Measurements from ENCODE around the gene ARHGEF26. TPM values are rescaled to one million over a fixed set of nuclear protein-coding genes. Genes with fewer than 3 reads are reported as not detected.

ARHGEF26 gene
- total RNA-seq, 4 donors from 2014 or later, result 18.5 to 45.2 (median 26.3) TPM

GRCh38 chr3:154130540-154130939, 9.3 kb downstream of the ARHGEF26 start:
- TF ChIP-seq, protein P1, sequence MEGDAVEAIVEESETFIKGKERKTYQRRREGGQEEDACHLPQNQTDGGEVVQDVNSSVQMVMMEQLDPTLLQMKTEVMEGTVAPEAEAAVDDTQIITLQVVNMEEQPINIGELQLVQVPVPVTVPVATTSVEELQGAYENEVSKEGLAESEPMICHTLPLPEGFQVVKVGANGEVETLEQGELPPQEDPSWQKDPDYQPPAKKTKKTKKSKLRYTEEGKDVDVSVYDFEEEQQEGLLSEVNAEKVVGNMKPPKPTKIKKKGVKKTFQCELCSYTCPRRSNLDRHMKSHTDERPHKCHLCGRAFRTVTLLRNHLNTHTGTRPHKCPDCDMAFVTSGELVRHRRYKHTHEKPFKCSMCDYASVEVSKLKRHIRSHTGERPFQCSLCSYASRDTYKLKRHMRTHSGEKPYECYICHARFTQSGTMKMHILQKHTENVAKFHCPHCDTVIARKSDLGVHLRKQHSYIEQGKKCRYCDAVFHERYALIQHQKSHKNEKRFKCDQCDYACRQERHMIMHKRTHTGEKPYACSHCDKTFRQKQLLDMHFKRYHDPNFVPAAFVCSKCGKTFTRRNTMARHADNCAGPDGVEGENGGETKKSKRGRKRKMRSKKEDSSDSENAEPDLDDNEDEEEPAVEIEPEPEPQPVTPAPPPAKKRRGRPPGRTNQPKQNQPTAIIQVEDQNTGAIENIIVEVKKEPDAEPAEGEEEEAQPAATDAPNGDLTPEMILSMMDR (IDR thresholded peaks at IDR 0.05; ENCODE audit: low read depth), result no peak

DNA sequence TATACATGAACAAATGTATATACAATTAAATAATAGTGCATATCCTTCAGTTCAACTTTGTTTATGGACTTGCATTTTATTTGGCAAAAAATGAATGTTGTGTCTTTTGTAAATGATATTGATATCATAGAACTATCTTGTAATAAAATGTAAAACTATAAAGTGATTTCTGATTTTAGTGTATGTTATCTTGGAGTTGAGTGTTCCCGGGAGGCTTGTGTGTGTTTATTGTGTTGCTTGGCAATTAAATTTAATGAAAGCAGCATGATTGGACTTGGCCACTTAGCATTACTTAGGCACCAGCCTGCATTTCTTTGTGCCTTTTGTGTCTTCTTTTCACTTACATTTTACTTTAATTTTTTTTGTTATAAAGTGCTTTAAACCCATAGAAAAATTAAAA, 10.6 kb downstream of the ARHGEF26 start:
- TF ChIP-seq, protein P1 (IDR thresholded peaks at IDR 0.05; ENCODE audit: low read depth), result no peak

GRCh38 chr3:154132777-154133375, 11.7 kb downstream of the ARHGEF26 start:
- TF ChIP-seq, protein P1 (IDR thresholded peaks at IDR 0.05; ENCODE audit: low read depth), result no peak

DNA sequence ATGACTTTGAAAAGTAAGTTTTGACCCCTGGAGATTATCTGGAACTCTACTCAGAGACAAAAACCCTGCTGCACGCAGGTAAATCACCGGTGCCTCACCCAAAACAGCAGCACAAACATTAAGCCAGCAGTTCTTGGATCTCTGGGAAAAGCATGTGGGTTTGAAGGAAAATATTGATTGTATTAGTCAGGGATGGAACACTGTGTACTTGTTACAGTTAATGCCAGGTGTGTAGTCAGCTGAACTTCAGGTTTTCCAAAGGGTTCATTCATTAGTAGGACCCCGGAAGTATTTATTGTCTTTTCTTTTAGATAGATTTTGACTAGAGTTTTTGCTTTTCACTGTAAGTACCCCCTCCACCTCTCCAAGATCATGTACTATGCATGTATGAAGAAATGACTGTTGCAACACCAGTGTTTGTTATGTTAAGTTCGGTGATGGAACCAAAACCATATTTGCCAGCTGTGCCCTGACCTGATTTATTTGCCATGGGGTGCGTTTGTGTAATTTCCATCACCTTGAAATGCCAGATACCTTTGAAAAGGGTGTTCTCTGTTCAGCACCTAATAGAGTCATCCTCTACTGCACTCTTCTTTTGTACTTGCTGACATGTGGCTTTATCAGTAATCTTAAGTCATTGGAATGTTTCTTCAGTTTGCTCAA, 14.5 kb downstream of the ARHGEF26 start:
- TF ChIP-seq, protein P1 (IDR thresholded peaks at IDR 0.05; ENCODE audit: low read depth), result no peak

DNA sequence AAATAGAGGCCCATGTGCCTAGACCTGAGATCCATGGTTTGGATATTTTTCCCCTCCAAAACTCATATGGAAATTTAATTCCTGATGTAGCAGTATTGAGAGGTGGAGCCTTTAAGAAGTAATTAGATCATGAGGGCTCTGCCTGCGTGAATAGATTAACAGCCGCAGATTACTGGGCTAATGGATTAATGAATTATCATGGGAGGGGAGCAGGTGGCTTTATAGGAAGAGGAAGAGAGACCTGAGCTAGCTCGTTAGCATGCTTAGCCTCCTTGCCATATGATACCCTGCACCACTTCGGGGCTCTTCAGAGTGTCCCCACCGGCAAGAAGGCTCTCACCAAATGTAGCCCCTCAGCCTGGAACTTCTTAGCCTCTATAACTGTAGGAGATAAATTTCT, 15.8 kb downstream of the ARHGEF26 start:
- TF ChIP-seq, protein P1 (IDR thresholded peaks at IDR 0.05; ENCODE audit: low read depth), result no peak

DNA sequence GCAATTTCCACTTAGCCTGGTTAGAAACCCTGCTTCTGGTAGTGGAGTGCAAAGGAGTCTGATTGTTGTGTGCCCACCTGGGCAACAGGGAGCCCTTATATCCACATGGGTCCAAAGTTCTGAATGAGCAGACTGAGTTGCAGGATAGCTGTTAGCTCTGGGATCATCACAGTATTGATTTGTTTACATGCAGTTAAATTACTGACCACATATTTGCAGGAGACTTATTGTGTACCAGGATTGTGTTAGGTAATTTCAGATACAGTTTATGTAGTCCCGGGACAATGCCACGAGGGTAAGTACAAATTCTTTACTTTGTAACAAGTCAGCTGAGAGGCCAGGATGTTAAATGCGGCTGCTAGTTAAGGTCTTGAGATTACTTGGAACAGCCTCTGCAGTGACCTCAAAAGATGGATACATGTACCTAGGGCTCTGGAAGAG, 18.8 kb downstream of the ARHGEF26 start:
- TF ChIP-seq, protein P1 (IDR thresholded peaks at IDR 0.05; ENCODE audit: low read depth), result no peak

GRCh38 chr3:154142608-154143007, 21.4 kb downstream of the ARHGEF26 start:
- TF ChIP-seq, protein P1 (IDR thresholded peaks at IDR 0.05; ENCODE audit: low read depth), result no peak

Data from subcutaneous adipose tissue (tissue), 4 donors.